Liver (tissue), 9 donors: ENCODE data around the gene PABPN1L. TPM values are rescaled to one million over a fixed set of nuclear protein-coding genes. Genes with fewer than 3 reads are reported as not detected.

Source experiments
- DNase-seq: peaks from one replicate; pipeline ENCODE4 v3.0.0-alpha.2; 2017; ENCODE audit warnings: low spot score
- H3K27ac ChIP-seq, 2 donors: one replicate each; pipeline ENCODE4 v1.7.0; 2013; ENCODE audit warnings: inconsistent platforms in 2 of 2, low read length in 2 of 2, control low read depth in 1 of 2, low read depth in 1 of 2, mild to moderate bottlenecking in 1 of 2
- H3K27me3 ChIP-seq, 4 donors: one replicate each; pipeline versions ENCODE4 v1.6.1 to v1.7.0; 2013; ENCODE audit warnings: low read length in 3 of 4, inconsistent platforms in 1 of 4, mild to moderate bottlenecking in 1 of 4, moderate library complexity in 1 of 4; ENCODE audit not compliant: control insufficient read depth in 4 of 4, insufficient read depth in 4 of 4
- H3K36me3 ChIP-seq, 4 donors: one replicate each; pipeline versions ENCODE4 v1.6.1 to v1.7.0; 2013; ENCODE audit warnings: low read length in 3 of 4, mild to moderate bottlenecking in 3 of 4, low read depth in 1 of 4, moderate library complexity in 1 of 4; ENCODE audit not compliant: control insufficient read depth in 4 of 4, insufficient read depth in 3 of 4
- H3K4me1 ChIP-seq, 4 donors: one replicate each; pipeline versions ENCODE4 v1.6.1 to v1.7.0; 2013; ENCODE audit warnings: low read length in 3 of 4, mild to moderate bottlenecking in 3 of 4, moderate library complexity in 1 of 4; ENCODE audit not compliant: control insufficient read depth in 4 of 4, insufficient read depth in 4 of 4
- H3K4me3 ChIP-seq, 3 donors: one replicate each; pipeline versions ENCODE4 v1.6.1 to v1.7.0; 2013; ENCODE audit warnings: low read length in 3 of 3, control low read depth in 1 of 3, low read depth in 1 of 3, mild to moderate bottlenecking in 1 of 3
- H3K9ac ChIP-seq, 2 donors: one replicate each; pipeline ENCODE4 v1.7.0; 2013; ENCODE audit warnings: low read length in 2 of 2, mild to moderate bottlenecking in 2 of 2, moderate library complexity in 2 of 2, control low read depth in 1 of 2, low read depth in 1 of 2
- H3K9me3 ChIP-seq, 4 donors: one replicate each; pipeline versions ENCODE4 v1.6.1 to v1.7.0; 2013; ENCODE audit warnings: low read length in 3 of 4; ENCODE audit not compliant: control insufficient read depth in 4 of 4
- ATF3 ChIP-seq: IDR thresholded peaks from 2 replicates; pipeline ENCODE4 v1.6.1; 2016; ENCODE audit warnings: antibody characterized with exemption
- EGR1 ChIP-seq, 2 donors: IDR thresholded peaks; 2 replicates each; pipeline ENCODE4 v1.6.1; 2016 to 2018; ENCODE audit warnings: antibody characterized with exemption in 2 of 2, low read depth in 2 of 2
- FOXA1 ChIP-seq: IDR thresholded peaks from 2 replicates; pipeline ENCODE4 v1.6.1; 2016; ENCODE audit warnings: antibody characterized with exemption
- GABPA ChIP-seq, 2 donors: IDR thresholded peaks in 1 of 2; conservative IDR thresholded peaks in 1 of 2; 2 replicates each; pipeline ENCODE4 v1.6.1; 2016; ENCODE audit warnings: antibody characterized with exemption in 2 of 2, mild to moderate bottlenecking in 1 of 2, moderate library complexity in 1 of 2
- HNF4A ChIP-seq, 2 donors: conservative IDR thresholded peaks; 2 replicates each; pipeline ENCODE4 v1.6.1; 2016; ENCODE audit warnings: antibody characterized with exemption in 2 of 2, mild to moderate bottlenecking in 2 of 2
- HNF4G ChIP-seq: IDR thresholded peaks from 2 replicates; pipeline ENCODE4 v1.6.1; 2016; ENCODE audit warnings: antibody characterized with exemption
- JUND ChIP-seq, 2 donors: IDR thresholded peaks; 2 replicates each; pipeline ENCODE4 v1.6.1; 2016; ENCODE audit warnings: antibody characterized with exemption in 2 of 2
- RAD21 ChIP-seq, 2 donors: IDR thresholded peaks; 2 replicates each; pipeline ENCODE4 v1.6.1; 2016; ENCODE audit warnings: antibody characterized with exemption in 2 of 2, mild to moderate bottlenecking in 2 of 2
- RXRA ChIP-seq, 2 donors: IDR thresholded peaks; 2 replicates each; pipeline ENCODE4 v1.6.1; 2017 to 2018; ENCODE audit warnings: antibody characterized with exemption in 2 of 2, mild to moderate bottlenecking in 1 of 2
- SP1 ChIP-seq: IDR thresholded peaks from 2 replicates; pipeline ENCODE4 v1.6.1; 2018; ENCODE audit warnings: antibody characterized with exemption, mild to moderate bottlenecking
- TAF1 ChIP-seq: conservative IDR thresholded peaks from 2 replicates; pipeline ENCODE4 v1.6.1; 2016; ENCODE audit warnings: antibody characterized with exemption, mild to moderate bottlenecking
- YY1 ChIP-seq: IDR thresholded peaks from 2 replicates; pipeline ENCODE4 v1.6.1; 2016; ENCODE audit warnings: antibody characterized with exemption, mild to moderate bottlenecking
- WGBS: extraction: QIAGEN DNeasy Blood & Tissue Kit; methylation state at CpG from one replicate; pipeline ENCODE4 v1.1.7; 2013; 5-methylcytosine and 5-hydroxymethylcytosine counted together
- polyA plus RNA-seq, 2 donors: library from polyadenylated mRNA; stranded (reverse) in 1 of 2; unstranded in 1 of 2; fragments of 200-250 nt in 1 of 2; fragments of >200 nt in 1 of 2; fragmentation: Nextera tagmentation in 1 of 2; extraction: Ambion mirVana in 1 of 2; gene quantifications; one replicate each; pipeline versions ENCODE4 v1.2.1 to v1.2.3, GENCODE V29; 2013 to 2015
- total RNA-seq, 2 donors: library from RNA; depleted of rRNA; stranded (reverse); fragments of >200 nt; gene quantifications; one replicate each; pipeline ENCODE4 v1.2.3, GENCODE V29; 2014
- TF ChIP-seq, protein P1 (sequence below): IDR thresholded peaks from 2 replicates; pipeline ENCODE4 v1.6.1; 2016; ENCODE audit warnings: antibody characterized with exemption, mild to moderate bottlenecking
- TF ChIP-seq, protein P2 (sequence below): IDR thresholded peaks from 2 replicates; pipeline ENCODE4 v1.6.1; 2016; ENCODE audit warnings: antibody characterized with exemption
- TF ChIP-seq, protein P3 (sequence below): IDR thresholded peaks from 2 replicates; pipeline ENCODE4 v1.6.1; 2016; ENCODE audit warnings: antibody characterized with exemption
- TF ChIP-seq, protein P4 (sequence below): fragments of 150-350 bp; IDR thresholded peaks from 2 replicates; pipeline ENCODE4 v1.5.1; 2017; ENCODE audit warnings: improper control_type of control experiment, low read depth, low read length; ENCODE audit not compliant: missing input control
- donor health status: healthy.
- donor health status: healthy.
- donor health status: healthy.
- donor health status: healthy.
- donor health status: healthy.

The PABPN1L gene
- total and polyA plus RNA-seq, 4 donors = 0.09 TPM; not detected in 3

DNA sequence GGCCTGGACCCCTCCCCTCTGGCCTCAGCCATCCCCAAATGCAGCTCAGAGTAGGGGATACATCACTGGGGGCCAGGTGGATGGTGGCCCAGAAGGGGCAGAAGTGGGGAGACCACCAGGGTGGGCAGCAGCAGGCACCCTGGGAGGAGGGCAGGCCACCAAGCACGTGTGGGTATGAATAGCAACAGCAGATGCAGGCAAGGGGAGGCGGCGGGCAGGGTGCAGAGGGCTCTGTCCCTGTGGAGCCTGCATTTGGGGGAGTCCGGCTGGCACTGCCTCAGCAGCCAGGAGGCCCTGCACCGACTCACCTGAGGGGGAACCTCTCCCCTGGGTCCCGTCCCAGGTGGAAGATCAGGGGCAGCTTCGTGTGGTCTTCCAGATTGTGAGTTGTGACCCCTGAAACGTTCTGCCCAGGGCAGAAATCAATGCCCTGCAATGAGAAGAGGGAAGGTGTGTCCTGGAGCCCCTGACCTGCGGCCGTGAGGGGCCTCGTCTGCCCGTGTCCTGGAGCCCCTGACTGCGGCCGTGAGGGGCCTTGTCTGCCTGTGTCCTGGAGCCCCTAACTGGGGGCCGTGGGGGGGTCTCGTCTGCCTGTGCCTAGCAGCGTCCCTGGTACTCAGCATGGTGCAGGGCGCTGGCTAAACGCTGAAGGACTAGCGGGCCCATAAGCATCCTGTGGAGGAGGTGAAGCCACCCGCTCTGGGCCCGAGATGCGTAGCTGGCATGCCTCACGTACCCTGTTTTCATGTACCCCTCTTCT lies 44.0 kb downstream of the PABPN1L start:
- Histone ChIP-seq H3K27ac (no peak overlapping the region), H3K4me3 (no peak overlapping the region), H3K9ac (no peak overlapping the region), H3K4me1 (no peaks in the 10 kb centered on the region), H3K36me3 (peaks cover 0 to 19% (median 5%) of the 10 kb centered on the region in 4 donors), H3K27me3 (no peaks in the 10 kb centered on the region), H3K9me3 (no peaks in the 10 kb centered on the region)
- no peak for DNase-seq
- WGBS = 94% methylated on average over 24 of the region's 24 CpGs
- TF ChIP-seq HNF4A (conservative IDR thresholded peaks at IDR 0.05) = no peak
- TF ChIP-seq HNF4G = no peak
- TF ChIP-seq, protein P1, sequence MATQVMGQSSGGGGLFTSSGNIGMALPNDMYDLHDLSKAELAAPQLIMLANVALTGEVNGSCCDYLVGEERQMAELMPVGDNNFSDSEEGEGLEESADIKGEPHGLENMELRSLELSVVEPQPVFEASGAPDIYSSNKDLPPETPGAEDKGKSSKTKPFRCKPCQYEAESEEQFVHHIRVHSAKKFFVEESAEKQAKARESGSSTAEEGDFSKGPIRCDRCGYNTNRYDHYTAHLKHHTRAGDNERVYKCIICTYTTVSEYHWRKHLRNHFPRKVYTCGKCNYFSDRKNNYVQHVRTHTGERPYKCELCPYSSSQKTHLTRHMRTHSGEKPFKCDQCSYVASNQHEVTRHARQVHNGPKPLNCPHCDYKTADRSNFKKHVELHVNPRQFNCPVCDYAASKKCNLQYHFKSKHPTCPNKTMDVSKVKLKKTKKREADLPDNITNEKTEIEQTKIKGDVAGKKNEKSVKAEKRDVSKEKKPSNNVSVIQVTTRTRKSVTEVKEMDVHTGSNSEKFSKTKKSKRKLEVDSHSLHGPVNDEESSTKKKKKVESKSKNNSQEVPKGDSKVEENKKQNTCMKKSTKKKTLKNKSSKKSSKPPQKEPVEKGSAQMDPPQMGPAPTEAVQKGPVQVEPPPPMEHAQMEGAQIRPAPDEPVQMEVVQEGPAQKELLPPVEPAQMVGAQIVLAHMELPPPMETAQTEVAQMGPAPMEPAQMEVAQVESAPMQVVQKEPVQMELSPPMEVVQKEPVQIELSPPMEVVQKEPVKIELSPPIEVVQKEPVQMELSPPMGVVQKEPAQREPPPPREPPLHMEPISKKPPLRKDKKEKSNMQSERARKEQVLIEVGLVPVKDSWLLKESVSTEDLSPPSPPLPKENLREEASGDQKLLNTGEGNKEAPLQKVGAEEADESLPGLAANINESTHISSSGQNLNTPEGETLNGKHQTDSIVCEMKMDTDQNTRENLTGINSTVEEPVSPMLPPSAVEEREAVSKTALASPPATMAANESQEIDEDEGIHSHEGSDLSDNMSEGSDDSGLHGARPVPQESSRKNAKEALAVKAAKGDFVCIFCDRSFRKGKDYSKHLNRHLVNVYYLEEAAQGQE = no peak
- no peak for TF ChIP-seq FOXA1
- no peak for TF ChIP-seq RXRA (IDR thresholded peaks at IDR 0.05)
- TF ChIP-seq, protein P2, sequence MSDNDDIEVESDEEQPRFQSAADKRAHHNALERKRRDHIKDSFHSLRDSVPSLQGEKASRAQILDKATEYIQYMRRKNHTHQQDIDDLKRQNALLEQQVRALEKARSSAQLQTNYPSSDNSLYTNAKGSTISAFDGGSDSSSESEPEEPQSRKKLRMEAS = no peak
- TF ChIP-seq RAD21 (IDR thresholded peaks at IDR 0.05) = no peak
- TF ChIP-seq SP1 = no peak
- no peak for TF ChIP-seq ATF3
- TF ChIP-seq EGR1 (IDR thresholded peaks at IDR 0.05; ENCODE audit: low read depth in 2 of 2) = no peak
- TF ChIP-seq, protein P3, sequence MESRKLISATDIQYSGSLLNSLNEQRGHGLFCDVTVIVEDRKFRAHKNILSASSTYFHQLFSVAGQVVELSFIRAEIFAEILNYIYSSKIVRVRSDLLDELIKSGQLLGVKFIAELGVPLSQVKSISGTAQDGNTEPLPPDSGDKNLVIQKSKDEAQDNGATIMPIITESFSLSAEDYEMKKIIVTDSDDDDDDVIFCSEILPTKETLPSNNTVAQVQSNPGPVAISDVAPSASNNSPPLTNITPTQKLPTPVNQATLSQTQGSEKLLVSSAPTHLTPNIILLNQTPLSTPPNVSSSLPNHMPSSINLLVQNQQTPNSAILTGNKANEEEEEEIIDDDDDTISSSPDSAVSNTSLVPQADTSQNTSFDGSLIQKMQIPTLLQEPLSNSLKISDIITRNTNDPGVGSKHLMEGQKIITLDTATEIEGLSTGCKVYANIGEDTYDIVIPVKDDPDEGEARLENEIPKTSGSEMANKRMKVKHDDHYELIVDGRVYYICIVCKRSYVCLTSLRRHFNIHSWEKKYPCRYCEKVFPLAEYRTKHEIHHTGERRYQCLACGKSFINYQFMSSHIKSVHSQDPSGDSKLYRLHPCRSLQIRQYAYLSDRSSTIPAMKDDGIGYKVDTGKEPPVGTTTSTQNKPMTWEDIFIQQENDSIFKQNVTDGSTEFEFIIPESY = no peak
- TF ChIP-seq, protein P4, sequence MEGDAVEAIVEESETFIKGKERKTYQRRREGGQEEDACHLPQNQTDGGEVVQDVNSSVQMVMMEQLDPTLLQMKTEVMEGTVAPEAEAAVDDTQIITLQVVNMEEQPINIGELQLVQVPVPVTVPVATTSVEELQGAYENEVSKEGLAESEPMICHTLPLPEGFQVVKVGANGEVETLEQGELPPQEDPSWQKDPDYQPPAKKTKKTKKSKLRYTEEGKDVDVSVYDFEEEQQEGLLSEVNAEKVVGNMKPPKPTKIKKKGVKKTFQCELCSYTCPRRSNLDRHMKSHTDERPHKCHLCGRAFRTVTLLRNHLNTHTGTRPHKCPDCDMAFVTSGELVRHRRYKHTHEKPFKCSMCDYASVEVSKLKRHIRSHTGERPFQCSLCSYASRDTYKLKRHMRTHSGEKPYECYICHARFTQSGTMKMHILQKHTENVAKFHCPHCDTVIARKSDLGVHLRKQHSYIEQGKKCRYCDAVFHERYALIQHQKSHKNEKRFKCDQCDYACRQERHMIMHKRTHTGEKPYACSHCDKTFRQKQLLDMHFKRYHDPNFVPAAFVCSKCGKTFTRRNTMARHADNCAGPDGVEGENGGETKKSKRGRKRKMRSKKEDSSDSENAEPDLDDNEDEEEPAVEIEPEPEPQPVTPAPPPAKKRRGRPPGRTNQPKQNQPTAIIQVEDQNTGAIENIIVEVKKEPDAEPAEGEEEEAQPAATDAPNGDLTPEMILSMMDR = no peak
- TF ChIP-seq TAF1 = no peak
- TF ChIP-seq GABPA (IDR thresholded peaks at IDR 0.05 in 1 of 2, conservative IDR thresholded peaks at IDR 0.05 in 1 of 2) = no peak
- TF ChIP-seq YY1 = no peak
- no peak for TF ChIP-seq JUND (IDR thresholded peaks at IDR 0.05)
